ENCODE results near the gene BMP5.

The BMP5 gene

GRCh38 chr6:55705451-55706440, 169.6 kb downstream of the BMP5 start:
- no peak for DNase-seq

DNA sequence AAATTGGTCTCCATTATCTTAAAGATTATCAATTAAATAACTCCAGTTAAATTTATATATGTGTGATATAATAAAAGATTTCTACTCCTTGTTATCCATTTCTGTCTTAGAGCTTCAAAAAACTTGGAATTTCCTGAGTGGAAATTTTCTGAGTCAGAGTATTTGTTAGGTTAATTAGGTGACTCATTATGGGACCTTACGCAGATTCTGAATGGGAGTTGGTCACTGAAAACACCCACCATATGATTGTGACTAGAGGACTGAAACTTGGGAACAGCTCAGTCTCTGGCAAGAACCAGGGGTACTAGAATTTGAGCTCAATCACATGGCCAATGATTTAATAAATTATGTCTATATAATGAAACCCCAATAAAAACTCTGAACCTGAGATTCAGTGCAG, 171.0 kb downstream of the BMP5 start:
- DNase-seq = no peak
